ENCODE data around the gene CCDC74A.
"Not testable (repeated sequence)": the region's sequence is repeated elsewhere in the genome, so short reads cannot be mapped to it uniquely, and the experiment has no call there.

Gene CCDC74A

GRCh38 chr2:131503587-131503986, 24.1 kb upstream of the CCDC74A start:
- not testable (repeated sequence) for DNase-seq (ENCODE audit: low spot score)

GRCh38 chr2:131504082-131504750, 23.5 kb upstream of the CCDC74A start:
- DNase-seq (ENCODE audit: low spot score) = not testable (repeated sequence)

DNA sequence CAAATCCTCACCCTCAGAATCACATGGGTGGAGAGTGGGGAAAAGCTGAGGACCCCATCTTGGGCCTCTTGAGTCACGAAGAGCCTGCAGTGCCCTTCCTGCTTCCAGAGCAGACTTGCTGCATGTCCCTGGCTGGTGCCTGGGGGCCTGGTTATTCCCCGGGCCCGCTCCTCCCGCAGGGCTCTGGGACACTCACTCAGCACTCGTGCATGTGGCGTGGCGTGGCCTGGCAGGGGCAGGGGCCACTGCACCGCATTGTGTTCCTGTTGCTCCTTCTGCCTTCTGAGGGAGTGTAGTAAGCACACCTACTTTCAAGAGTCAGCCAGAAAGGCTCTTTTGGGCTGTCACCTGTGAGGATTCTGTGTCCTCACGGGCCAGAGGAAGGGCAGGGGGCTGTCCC, 18.1 kb upstream of the CCDC74A start:
- no peak for DNase-seq (ENCODE audit: low spot score)

- DNase-seq (ENCODE audit: low spot score) = not testable (repeated sequence)
Measured at GRCh38 chr2:131511291-131511968, 16.3 kb upstream of the CCDC74A start.

DNA sequence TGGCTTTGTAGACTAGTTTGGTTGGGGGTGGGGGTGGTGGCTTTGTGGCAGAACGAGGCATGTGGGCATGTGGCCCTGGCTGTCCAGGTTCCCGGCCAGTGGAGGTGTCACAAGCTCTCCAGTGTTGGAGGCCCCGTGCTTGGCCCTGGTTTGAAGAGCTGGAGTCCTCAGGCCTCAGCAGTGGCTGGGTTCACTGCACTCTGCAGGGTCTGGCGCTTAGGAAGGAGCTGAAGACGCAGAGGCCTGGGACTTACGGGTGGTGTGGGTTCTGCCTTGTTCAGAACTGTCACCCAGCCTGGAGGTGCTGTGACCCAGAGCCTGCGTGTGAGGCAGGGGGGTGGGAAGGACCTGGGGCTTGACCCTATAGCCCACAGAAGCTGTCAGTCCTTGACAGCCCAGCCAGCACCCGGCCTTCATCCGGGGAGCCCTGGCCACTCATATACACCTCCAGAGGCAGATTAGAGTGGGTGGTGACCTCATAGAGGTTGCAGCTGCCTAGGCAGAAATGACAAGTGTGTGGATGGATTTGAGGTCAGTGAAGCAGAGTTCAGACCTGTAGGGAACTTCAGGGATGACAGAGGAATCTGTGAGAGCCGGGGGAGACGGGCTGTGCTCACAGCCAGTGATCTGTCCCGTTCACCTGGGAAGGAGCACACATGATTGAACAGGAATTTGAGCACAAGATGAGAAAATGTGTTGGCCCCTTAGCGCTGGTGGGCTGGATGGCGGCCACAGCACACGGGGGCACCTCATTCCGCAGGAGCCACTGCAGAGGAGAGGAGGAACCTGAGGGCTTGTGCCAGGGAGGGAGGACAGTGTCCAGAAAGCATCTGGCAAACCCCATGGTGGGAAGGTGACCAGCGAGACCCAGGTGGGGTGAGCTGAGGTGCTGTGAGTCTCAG, 15.5 kb upstream of the CCDC74A start:
- not testable (repeated sequence) for DNase-seq (ENCODE audit: low spot score)

DNA sequence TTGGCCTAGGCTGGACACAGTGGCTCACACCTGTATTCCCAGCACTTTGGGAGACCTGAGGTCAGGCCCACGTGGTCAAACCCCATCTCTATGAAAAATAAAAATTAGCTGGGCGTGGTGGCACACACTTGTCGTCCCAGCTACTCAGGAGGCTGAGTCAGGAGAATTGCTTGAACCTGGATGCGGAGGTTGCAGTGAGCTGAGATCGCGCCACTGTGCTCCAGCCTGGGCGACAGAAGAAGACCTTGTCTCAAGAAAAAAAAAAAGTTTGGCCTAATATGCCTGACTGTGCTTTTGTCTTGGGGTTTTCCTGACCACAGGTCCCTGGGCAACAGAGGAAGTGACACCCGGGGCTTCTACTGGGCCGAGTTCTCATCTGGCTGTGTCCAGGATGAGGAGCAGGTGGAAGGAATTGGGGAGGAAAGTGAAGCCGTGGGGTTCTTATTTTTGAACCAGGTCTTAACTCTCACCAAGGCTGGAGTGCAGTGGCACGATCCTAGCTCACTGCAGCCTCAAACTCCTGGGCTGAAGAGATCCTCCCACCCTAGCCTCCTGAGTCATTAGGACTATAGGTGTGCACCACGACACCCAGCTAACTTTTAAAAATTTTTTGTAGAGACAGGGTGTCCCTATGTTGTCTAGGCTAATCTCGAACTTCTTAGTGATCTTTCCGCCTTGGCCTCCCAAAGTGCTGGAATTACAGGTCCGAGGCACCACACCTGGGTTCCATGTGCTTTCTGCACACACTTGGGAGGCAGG, 13.1 kb upstream of the CCDC74A start:
- not testable (repeated sequence) for DNase-seq (ENCODE audit: low spot score)

DNA sequence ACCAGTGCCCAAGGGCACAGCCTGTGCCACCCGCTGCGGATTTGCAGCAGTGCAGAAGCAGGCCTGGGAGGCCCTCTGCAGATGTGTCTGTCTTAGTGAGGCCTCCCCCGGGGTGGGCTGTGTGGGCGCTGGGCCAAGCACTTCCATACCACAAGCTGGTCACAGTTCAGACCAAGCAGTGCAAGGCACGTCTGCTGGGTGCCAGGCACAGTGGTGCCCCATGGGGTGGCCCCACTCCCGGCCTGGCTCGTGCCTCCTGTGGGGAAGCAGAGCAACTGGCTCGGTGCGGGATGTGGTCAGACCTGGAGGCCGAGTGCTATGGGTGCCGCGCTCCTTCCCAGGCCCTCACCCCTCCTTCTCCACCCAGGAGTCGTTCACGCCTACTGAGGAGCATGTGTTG, 12.5 kb upstream of the CCDC74A start:
- DNase-seq (ENCODE audit: low spot score) = not testable (repeated sequence)

- no peak for DNase-seq (ENCODE audit: low spot score)
Measured at GRCh38 chr2:131516011-131516410, 11.7 kb upstream of the CCDC74A start.

DNA sequence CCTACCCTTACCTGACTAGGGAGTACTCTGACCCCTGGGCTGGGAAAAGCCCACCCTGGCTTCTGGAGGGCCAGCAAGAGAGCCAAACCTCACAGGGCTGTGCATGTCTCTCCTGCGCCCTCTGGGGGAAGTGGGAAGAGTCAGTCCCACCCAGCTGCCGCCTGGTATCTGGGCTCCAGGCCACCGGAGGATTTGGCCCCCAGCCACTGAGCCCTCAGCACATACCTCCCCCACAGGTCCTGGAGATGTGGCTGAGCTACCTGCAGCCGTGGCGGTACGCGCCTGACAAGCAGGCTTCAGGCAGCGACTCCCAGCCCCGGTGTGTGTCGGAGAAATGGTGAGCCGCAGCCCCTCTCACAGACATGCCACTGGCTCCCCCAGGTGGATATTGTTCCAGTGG, 11.1 kb upstream of the CCDC74A start:
- DNase-seq (ENCODE audit: low spot score) = not testable (repeated sequence)

GRCh38 chr2:131517106-131517831, 10.4 kb upstream of the CCDC74A start:
- DNase-seq (ENCODE audit: low spot score) = no peak

DNA sequence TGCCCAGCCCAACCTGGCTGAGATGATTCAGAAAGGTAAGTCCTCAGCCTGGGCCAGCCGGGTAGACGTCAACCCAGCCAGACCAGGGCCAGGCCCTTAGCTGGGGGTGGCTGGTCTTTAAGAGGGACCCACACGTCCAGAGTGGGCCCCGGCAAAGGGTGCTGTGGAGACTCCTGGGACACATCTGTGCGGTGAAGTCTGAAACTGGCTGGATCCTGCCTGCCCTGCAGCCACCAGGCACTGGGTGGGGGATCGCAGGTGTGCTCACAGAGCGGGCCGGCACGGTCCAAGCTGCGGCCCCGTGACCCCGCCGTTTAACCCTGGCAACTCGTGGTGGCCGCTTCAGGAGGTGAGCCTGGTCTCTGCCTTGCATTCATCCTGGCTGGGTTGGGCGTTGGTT, 9.8 kb upstream of the CCDC74A start:
- DNase-seq (ENCODE audit: low spot score) = not testable (repeated sequence)

GRCh38 chr2:131518531-131518930, 9.2 kb upstream of the CCDC74A start:
- DNase-seq (ENCODE audit: low spot score) = not testable (repeated sequence)

- no peak for DNase-seq (ENCODE audit: low spot score)
Measured at GRCh38 chr2:131519466-131519865, 8.2 kb upstream of the CCDC74A start.

DNA sequence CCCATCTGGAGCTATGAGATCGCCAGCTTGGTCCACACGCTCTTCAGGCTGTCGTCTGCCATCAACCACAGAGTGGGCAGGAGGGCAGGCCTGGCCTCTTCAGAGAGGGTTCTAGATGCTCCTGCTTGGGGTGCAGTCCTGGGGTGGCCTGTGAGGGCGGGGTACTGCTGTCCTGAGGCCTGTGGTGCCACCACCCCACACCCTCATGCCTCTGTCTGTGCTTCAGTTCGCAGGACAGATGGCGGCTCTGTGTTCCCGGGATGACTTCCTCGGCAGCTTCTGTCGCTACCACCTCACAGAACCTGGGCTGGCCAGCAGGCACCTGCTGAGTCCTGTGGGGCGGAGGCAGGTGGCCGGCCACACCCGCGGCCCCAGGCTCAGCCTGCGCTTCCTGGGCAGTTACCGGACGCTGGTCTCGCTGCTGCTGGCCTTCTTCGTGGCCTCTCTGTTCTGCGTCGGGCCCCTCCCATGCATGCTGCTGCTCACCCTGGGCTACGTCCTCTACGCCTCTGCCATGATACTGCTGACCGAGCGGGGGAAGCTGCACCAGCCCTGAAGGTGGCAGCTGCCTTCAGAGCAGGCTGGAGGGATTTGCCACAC, 7.7 kb upstream of the CCDC74A start:
- not testable (repeated sequence) for DNase-seq (ENCODE audit: low spot score)

DNA sequence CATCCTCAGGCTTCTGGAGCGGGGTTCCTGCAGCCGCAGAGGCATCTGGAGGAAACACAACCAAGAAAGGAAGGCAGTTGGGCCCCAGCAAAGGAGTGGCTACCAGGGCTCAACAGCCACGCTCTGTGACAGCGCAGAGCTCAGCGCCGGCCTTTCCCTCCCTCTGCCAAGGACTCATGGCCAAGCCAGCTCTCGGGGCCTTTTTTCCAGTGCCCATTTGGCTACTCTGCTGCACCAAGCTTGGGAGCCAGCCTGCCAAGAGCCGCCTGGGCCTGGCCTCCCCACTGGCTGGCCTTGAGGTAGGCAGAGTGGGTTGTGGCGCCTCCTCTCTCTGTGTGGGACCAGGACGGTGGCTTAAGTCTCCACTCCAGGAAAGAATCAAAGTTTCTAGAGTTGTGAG, 7.2 kb upstream of the CCDC74A start:
- no peak for DNase-seq (ENCODE audit: low spot score)

DNA sequence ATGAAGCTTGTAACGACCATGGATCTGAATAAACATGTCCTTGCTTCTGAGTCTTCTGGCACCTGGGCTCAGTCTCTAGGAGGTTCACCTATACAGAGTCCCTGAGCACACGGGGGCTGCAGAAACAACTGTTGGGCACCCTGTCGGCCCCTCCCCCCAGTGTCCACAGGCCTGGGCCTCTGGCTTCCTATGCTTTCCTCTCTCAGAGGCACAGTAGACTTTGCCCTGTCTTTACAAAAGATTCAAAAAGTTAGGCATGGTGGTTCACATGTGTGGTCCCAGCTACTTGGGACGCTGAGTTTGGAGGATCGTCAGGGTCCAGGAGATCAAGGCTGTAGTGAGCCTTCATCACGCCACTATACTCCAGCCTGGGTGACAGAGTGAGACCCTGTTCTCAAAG, 6.2 kb upstream of the CCDC74A start:
- DNase-seq (ENCODE audit: low spot score) = not testable (repeated sequence)

GRCh38 chr2:131521961-131522781, 5.5 kb upstream of the CCDC74A start:
- no peak for DNase-seq (ENCODE audit: low spot score)

DNA sequence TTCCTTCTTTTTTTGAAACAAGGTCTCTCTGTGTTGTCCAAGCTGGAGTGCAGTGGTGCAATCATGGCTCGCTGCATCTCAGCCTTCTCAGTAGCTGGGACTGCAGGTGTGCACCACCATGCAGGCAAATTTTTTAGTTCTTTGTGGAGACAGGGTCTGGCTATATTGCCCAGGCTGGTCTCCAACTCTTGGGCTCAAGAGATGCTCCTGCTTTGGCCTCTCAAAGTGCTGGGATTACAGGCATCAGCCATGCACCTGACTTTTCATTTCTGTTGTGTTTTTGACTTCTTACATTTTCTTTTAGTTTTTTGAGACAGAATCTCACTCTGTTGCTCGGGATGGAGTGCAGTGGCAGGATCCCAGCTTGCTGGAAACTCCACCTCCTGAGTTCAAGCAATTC, 2.4 kb upstream of the CCDC74A start:
- DNase-seq (ENCODE audit: low spot score) = not testable (repeated sequence)

DNA sequence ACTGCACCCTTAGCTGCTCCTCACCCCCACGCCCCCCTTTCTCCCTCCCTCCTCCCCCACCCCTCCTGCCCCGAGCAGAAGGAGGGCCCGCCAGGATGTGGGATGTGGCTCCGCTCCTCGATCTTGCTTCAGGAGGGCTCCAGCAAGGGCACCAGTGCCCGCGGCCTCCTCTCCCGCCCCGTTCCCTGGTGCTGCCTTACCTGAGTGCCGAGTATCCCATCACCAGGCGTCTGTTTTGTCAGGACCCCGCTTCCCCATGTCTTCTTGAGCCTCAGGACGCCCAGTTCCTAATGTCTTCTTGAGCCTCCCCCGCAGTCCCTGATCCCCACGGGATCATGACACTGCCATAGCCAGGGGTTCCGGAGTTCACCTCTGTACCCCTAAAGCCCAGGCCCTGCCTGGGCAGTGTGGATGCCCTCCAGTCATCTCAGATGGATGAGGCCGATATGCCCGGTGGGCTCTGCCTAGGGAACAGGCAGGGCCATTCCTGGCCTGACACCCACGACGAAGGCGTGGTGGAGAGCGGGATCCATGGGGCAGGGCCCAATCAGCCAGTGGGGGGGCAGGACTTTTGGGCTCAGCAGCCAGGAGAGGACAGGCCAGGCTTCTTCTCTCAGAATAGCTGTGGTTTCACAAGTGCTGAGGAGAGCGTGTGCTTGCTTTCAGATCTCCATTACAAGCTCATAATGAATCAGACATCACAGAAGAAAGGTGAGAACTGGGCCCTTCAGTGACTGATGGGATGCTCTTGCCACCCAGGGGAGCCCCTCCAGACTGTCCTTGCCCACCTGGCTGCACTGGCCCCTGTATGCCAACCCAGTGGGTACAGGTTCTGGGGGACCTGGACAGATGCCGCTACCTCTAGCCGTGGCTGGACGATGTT, 1.5 kb downstream of the CCDC74A start:
- DNase-seq (ENCODE audit: low spot score) = peak; percentile 63
